ENCODE measurements around the gene NYAP2.

- TF ChIP-seq, protein P1, sequence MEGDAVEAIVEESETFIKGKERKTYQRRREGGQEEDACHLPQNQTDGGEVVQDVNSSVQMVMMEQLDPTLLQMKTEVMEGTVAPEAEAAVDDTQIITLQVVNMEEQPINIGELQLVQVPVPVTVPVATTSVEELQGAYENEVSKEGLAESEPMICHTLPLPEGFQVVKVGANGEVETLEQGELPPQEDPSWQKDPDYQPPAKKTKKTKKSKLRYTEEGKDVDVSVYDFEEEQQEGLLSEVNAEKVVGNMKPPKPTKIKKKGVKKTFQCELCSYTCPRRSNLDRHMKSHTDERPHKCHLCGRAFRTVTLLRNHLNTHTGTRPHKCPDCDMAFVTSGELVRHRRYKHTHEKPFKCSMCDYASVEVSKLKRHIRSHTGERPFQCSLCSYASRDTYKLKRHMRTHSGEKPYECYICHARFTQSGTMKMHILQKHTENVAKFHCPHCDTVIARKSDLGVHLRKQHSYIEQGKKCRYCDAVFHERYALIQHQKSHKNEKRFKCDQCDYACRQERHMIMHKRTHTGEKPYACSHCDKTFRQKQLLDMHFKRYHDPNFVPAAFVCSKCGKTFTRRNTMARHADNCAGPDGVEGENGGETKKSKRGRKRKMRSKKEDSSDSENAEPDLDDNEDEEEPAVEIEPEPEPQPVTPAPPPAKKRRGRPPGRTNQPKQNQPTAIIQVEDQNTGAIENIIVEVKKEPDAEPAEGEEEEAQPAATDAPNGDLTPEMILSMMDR (IDR thresholded peaks at IDR 0.05): no peak
- TF ChIP-seq POLR2A (IDR thresholded peaks at IDR 0.05): no peak
These were observed 38.7 kb downstream of the NYAP2 start for GRCh38 chr2:225438248-225438647.
